OCI-M1 (cell line): ENCODE data around the gene MUC21.
"Not testable (repeated sequence)": the region's sequence is repeated elsewhere in the genome, so short reads cannot be mapped to it uniquely, and the experiment has no call there.

ENCODE experiments used
- DNase-seq: peaks from one replicate; lab custom pipeline; 2025; lab: John Stamatoyannopoulos, UW

The MUC21 gene

DNA sequence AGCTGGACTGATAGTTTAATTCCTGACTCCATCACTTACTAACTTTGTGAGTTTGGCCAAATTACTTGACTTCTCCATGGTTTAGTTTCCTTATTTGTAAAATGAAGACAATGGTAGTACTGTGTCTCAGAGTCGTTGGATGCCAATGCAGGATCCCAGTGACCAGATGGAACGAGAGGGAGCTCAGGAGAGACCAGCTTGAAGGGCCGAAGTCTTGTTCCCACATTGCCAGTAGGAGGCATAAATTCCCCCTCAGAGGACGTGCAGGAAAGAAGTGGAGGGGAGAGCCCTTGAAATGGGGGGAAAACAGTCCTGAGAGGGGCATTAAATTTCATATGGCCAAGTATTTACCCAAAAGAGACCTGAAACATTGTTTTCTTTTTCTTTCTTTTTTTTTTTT, 24.6 kb downstream of the MUC21 start:
- no peak for DNase-seq

DNA sequence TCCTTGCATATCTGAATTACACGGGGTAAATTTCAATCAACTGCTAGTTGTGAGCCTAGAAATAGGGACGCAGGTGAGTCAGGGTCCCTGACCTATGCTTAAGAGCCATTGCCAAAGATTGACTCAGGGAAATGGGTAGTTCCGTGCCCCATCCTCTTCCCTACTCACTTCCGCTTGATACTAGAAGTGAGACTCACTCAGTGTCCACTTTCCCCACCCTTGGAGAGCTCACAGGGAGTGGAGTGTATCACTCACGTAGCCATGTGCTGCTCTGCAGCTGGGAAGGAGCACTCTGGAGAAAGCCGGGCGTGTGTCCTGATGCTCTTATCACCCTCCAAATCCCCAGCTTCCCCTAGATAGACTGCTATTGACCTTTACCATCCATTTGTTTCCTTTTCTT, 26.2 kb downstream of the MUC21 start:
- DNase-seq: no peak

GRCh38 chr6:31010393-31011060, 27.0 kb downstream of the MUC21 start, which contains the start of gene MUC22:
TSS of gene MUC22 (plus strand) at chr6:31010474. CDS start at chr6:31010707, 233 bp downstream.
- DNase-seq: no peak

GRCh38 chr6:31011153-31011552, 27.6 kb downstream of the MUC21 start:
- no peak for DNase-seq

DNA sequence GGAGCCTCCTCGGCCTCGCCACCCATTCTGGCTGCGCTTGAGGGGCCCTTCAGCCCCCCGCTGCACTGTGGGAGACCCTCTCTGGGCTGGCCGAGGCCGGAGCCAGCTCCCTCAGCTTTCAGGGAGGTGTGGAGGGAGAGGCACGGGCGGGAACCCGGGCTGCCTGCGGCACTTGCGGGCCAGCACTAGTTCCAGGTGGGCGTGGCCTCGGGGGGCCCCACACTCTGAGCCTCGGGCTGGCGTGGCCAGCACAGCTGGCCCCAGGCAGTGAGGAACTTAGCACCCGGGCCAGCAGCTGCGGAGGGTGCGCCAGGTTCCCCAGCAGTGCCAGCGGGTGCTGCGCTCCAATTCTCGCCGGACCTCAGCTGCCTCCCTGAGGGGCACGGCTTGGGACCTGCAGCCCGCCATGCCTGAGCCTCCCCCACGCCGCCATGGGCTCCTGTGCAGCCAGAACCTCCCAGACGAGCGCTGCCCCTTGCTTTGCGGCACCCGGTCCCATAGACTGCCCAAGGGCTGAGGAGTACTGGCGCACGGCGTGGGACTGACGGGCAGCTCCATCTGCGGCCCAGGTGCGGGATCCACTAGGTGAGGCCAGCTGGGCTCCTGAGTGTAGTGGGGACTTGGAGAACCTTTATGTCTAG, 33.3 kb downstream of the MUC21 start:
- DNase-seq: no peak

DNA sequence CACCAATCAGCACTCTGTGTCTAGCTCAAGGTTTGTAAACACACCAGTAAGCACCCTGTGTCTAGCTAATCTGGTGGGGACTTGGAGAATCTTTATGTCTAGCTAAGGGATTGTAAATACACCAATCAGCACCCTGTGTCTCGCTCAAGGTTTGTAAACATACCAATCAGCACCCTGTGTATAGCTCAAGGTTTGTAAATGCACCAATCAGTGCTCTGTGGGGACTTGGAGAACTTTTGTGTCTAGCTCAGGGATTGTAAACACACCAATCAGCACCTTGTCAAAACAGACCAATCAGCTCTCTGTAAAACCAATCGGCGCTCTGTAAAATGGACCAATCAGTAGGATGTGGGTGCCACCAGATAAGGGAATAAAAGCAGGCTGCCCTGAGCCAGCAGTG, 33.9 kb downstream of the MUC21 start:
- DNase-seq: not testable (repeated sequence)

GRCh38 chr6:31020057-31020456, 36.5 kb downstream of the MUC21 start:
- no peak for DNase-seq

DNA sequence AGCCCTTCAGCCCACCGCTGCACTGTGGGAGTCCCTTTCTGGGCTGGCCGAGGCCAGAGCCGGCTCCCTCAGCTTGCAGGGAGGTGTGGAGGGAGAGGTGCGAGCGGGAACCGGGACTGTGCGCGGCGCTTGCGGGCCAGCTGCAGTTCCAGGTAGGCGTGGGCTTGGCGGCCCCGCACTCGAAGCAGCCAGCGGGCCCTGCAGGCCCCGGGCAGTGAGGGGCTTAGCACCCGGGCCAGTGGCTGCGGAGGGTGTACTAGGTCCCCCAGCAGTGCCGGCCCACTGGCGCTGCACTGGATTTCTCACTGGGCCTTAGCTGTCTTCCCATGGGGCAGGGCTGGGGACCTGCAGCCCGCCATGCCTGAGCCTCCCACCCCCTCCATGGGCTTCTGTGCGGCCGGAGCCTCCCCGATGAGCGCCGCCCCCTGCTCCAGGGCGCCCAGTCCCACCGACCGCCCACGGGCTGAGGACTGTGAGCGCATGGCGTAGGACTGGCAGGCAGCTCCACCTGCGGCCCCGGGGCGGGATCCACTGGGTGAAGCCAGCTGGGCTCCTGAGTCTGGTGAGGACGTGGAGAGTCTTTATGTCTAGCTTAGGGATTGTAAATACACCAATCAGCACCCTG, 37.2 kb downstream of the MUC21 start:
- not testable (repeated sequence) for DNase-seq

DNA sequence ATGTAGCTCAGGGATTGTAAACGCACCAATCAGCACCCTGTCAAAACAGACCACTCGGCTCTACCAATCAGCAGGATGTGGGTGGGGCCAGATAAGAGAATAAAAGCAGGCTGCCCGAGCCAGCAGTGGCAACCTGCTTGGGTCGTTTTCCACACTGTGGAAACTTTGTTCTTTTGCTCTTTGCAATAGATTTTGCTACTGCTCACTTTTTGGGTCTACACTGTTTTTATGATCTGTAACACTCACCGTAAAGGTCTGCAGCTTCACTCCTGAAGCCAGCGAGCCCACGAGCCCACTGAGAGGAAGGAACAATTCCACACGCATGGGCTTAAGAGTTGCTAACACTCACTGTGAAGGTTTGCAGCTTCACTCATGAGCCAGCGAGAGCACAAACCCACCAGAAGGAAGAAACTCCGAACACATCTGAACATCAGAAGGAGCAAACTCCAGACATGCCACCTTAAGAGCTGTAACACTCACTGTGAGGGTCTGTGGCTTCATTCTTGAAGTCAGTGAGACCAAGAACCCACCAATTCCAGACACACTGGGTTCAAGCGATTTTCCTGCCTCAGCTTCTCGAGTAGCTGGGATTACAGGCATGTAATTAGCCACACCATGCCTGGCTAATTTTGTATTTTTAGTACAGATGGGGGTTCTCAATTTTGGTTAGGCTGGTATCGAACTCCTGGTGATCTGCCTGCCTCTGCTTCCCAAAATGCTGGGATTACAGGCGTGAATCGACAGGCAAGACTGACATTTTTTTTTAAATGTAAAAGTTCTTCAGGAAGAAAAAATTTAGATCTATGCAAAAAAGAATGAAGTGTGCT, 38.4 kb downstream of the MUC21 start:
- DNase-seq: not testable (repeated sequence)

GRCh38 chr6:31025595-31025994, 42.1 kb downstream of the MUC21 start:
- DNase-seq: no peak

DNA sequence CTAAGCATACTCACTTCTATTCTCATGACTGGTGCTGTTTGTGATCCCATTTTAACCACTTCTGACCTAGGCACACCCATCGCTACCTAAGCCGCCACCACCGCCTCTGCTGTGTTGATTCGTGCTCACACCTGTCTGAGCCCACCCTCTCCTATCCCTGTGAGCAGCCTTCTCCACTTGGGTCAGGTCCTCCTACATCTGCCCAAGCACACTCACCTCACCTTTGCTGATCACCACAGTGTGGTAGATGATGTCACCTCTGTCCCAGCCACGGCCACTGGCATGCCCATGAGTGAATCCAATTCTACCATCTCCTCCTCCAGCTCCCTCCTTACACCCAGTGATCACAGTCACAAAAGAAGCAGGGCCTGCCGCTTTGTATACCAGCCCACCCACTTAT, 47.6 kb downstream of the MUC21 start:
- no peak for DNase-seq

DNA sequence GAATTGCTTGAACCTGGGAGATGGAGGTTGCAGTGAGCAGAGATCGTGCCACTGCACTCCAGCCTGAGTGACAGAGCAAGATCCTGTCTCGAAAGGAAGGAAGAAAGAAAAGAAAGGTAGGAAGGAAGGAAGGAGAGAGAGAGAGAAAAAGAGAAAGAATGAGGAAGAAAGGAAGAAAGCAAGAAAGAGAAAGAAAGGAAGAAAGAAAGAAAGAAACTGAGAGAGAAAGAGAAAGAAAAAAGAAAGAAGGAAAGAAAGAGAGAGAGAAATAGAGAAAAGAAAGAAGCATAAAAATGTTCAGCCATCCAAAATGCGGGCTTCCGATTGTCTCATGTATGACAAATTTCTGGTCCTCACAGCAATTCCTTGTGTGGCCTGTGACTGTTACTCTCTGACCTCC, 49.6 kb downstream of the MUC21 start:
- DNase-seq: no peak

- DNase-seq: peak; percentile 17
These were observed 52.5 kb downstream of the MUC21 start for GRCh38 chr6:31035862-31036497.

DNA sequence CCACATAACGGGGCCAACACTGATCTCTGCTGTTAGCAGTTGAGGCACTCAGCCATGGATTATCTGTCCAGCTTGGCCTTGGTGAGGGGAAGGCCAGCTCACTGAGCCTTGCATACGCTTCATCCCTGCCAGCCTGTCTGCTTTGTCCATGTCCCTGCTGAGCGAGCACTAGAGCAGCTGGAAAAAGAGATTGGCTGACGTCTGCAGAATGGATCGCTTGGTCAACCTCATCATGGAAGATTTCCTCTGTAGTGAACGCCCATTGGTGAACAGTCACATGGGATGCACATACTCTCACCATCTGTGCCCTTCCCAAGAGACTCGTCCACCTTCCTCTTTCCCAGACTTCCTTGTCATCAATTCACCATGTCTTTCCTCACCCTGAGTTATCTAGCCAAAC, 53.7 kb downstream of the MUC21 start:
- no peak for DNase-seq

- DNase-seq: no peak
These were observed 54.2 kb downstream of the MUC21 start for GRCh38 chr6:31037682-31038081.

- DNase-seq: no peak
These were observed 55.0 kb downstream of the MUC21 start for GRCh38 chr6:31038559-31038958.
